ENCODE results near the gene FAM184B.

The FAM184B gene

DNA sequence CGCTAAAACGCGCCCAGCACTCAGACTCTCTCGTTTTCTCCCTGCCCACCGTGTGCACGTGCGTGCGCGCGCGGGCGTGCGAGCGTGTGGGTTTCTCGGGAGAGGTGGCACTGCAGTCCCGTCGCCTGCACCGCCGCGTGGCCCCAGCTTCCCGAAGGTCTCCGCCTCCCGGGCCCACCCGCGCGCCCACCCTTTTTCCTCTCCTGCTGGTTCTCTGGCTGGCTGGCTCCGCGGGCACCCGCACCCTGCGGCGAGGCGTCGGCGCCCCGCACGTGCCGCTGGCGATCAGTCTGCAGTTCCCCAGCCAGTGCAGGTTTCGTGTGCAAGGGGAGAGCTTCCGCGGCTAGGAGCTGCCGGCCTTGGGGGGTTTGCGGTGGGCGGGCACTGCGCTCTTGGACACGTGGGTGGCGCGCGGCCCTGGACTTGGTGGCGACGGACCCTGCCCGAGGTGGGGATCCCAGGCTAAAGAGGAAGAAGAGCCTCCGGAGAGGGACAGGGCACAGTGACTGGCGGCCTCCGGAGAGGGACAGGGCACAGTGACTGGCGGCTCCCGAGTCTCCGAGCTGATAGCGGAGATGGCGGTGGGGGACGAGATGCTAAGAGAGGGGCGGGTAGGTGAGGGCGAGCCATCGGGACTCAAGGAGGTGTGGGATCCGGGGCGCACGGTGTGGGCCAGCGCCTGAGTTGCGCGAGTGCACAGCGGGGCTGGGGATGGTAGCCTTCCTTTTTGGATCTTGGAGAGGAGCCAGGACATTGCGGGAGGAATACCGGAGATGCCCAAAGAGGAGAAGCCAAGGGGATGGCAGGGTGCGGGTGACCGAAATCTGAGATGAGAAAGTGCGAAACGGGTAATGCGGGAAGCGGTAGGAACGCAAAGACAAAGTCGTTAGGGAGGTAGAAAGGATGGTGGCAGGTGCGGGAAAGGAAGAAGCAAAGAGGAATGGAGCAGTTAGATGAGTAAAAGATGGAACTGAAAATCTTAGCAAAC, at the start of gene FAM184B:
TSS of gene FAM184B (minus strand) at position 322 of the 988 bp plus-strand sequence. CDS start 322 bp downstream, outside the sequence.
- DNase-seq (ENCODE audit: low read depth in 2 of 2): no peak

DNA sequence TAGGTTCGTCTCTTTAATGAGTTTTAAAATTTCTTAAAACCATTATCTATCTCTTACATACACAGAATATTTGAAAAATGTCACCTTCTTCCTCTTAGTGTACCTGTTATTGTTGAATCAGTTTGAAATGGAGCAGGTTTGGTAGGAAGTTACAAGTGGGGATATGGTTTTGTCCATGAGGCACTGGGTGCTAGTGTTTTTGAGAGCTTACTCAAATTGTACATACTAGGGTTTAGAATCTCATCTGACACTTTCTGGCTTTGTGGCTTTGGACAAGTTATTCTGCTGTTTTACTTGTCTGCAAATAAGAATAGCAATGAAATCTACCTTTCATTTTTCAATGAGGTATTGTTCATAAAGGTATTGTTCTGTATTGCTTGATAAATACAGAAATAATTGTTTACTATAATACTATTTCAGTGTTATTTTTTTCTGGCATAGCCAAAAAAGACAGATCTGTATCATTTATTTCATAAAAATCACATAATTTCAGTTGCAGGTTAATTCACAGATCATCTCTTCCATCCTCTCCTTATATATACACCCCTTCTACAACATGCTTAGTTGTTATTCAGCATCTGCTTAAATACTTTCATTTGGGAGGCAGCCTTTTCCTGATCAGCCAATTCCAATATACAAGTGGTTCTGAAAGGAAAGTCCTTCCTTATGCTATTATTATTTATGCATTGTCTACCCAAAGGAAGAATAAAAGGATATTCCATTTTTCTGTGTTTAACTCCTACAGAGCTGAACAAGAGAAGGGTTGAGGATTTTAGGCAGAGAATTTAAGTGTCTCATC, 42.6 kb upstream of the FAM184B start:
- no peak for DNase-seq (ENCODE audit: low read depth in 2 of 2)

DNA sequence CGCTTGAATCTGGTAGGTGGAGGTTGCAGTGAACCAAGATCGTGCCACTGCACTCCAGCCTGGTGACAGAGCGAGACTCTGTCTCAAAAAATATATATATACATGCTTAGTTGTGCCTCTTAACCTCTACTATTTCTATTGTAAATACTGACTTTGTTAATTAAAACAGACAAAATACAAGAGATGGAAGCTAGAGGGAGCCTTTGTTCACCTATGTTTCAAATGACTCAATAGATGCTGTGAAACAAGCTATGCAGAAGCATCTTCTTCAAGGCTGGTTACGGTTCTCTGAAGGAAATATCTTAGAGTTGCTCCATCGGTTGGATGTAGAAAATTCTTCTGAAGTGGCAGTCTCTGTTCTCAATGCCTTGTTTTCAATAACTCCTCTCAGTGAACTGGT, 35.6 kb upstream of the FAM184B start:
- no peak for DNase-seq (ENCODE audit: low read depth in 2 of 2)

GRCh38 chr4:17816142-17816541, 34.7 kb upstream of the FAM184B start:
- no peak for DNase-seq (ENCODE audit: low read depth in 2 of 2)

DNA sequence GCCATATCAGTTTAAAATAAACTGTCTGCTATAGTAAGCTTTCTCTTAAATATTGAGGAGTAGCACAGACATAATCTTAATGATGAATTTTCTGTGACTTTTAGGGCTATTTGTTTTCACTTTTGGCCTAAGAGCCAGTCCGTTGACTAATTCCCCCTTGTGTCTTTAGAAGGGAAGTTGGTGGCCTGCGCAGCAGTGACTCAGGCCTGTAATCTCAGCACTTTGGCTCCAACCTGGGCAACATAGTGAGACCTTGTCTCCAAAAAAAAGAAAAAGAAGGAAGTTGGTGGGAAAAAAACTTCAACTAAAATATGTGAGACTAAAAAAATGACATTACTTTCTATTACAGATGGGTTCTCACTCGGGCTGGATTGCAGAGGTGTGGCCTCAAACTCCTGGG, 32.7 kb upstream of the FAM184B start:
- no peak for DNase-seq (ENCODE audit: low read depth in 2 of 2)

DNA sequence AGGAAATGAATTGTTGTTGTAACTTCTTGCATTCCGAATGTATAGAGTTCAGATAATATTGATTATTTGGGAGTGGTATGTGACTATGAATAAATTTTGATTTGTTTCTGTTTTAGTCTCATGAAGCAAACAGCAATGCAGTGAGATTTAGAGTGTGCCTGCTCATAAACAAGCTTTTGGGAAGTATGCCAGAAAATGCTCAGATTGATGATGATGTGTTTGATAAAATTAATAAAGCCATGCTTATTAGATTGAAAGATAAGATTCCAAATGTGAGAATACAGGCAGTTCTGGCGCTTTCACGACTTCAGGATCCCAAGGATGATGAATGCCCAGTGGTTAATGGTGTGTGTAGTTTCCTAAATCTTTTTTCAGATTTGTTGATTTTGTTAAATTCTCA, 31.4 kb upstream of the FAM184B start:
- no peak for DNase-seq (ENCODE audit: low read depth in 2 of 2)

DNA sequence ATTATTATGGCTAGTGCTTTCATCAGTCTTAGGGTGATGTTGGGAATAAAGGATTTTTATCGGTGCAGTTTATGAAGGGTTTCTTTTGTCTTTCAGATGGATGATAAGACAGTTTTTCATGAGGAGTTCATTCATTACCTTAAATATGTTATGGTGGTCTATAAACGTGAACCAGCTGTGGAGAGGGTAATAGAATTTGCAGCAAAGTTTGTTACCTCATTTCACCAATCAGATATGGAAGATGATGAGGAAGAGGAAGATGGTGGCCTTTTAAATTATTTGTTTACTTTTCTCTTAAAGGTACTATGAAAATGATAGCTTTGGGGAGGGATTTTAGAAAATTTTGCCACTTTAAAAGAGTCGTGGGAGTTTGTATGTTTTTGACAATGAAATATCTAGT, 30.7 kb upstream of the FAM184B start:
- DNase-seq (ENCODE audit: low read depth in 2 of 2): no peak

DNA sequence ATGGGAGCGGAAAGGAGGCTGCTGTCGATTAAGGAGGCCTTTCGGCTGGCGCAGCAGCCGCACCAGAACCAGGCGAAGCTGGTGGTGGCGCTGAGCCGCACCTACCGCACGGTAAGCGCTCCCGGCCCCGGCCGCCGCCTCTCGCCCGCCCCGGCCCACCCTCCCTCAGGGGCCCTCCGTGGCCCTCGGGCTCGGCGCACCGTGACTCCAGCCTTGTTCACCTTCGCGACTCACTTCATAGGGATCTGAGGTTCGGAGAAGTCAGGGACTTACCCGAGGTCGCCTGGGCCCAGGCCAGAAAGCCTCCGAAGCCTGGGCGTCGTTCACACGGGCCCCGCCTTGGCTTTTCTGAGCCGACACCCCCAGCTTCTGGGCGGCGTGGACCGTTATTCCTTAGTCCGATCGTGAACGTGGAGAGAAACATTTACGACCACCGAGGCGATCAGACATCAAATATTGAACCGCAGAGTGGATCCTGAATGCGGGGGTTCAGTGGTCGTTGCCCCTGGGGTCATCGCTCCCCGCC, 29.7 kb upstream of the FAM184B start:
- DNase-seq (ENCODE audit: low read depth in 2 of 2): no peak

- DNase-seq (ENCODE audit: low read depth in 2 of 2): peak; percentile 98
These were observed 29.0 kb upstream of the FAM184B start, which contains the start of the genes DCAF16 and NCAPG for GRCh38 chr4:17810260-17811077. DCAF16 (minus strand) TSS chr4:17810757; CDS start chr4:17804141, 6,616 bp downstream. NCAPG (plus strand) TSS chr4:17810979; CDS start chr4:17811078, 99 bp downstream.

DNA sequence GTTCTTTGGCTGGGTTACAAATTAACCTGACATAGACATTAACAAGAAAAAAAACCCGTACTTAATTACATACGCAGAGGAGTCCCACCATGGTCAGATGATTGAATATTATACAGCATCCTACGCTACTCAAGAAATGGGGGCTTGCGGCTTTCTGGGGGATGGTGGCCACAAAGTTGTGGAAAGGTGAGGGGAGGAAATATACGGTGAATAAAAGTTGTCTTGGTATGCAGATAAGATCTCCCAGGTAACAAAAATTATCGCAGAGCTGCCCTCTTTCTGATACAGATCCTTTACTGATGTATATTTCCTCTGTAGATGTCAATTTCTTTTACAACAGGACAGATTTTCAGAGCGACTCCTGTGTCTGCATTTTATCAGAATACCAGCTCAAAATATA, 28.2 kb upstream of the FAM184B start:
- DNase-seq (ENCODE audit: low read depth in 2 of 2): no peak

- DNase-seq (ENCODE audit: low read depth in 2 of 2): no peak
These were observed 26.0 kb upstream of the FAM184B start for GRCh38 chr4:17807446-17807845.

DNA sequence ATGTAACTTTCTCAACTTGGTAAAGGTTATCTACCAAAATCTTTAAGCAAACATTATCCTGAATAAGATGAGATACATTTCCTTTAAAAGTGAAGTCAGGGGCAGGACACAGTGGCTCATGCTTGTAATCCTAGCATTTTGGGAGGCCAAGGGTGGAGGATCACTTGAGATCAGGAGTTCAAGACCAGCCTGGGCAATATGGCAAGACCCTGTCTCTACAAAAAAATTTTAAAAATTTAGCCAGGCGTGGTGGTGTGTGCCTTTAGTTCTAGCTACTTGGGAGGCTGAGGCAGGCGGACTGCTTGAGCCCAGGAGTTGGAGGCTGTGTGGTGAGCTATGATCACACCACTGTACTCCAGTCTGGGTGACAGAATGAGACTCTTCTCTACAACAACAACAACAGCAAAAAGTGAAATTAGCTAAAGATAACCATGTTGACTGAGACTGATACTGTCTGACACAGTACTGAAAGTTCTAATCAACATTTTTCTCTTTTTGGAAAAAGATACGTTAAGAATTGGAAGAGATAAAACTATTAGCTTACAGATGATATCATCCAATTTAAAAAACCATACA, 24.2 kb upstream of the FAM184B start:
- DNase-seq (ENCODE audit: low read depth in 2 of 2): no peak

DNA sequence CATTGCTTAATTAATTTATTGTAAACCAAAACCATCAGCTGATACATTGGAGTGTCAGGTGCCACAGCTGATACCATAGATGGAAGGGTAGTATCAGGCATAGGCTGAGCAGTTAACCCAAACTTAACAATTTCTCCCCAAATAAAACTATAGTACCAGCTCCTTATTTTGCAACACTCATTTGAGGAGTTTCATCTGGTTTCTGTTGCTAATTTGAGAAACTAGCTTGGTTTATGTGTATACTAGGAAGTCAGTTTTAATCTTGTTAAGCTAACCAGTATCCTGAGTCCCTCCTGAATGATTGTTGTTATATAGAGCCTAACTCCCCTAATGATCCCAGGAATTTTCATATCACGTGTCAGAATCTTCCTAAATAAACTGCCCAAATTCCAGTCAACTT, 16.4 kb upstream of the FAM184B start:
- no peak for DNase-seq (ENCODE audit: low read depth in 2 of 2)

- DNase-seq (ENCODE audit: low read depth in 2 of 2): no peak
These were observed 13.3 kb upstream of the FAM184B start for GRCh38 chr4:17794730-17795129.

DNA sequence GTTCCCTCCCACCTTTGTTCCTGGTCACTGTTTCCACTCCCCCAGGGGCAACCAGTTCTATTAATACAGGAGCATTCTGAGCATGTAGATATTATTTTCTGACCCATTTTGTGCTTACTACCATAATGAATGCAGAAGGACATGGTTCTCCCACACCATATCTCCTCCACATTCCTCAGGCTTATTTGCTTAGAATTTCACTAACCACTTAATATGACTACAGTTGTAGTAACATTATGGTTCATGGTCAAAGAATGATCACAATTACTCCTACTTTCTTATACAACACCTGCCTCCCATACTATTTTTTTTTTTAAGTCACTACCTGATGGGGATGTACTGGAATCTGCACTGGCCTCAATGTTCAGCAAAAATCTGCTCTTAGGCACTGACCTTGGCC, 7.5 kb upstream of the FAM184B start:
- no peak for DNase-seq (ENCODE audit: low read depth in 2 of 2)

DNA sequence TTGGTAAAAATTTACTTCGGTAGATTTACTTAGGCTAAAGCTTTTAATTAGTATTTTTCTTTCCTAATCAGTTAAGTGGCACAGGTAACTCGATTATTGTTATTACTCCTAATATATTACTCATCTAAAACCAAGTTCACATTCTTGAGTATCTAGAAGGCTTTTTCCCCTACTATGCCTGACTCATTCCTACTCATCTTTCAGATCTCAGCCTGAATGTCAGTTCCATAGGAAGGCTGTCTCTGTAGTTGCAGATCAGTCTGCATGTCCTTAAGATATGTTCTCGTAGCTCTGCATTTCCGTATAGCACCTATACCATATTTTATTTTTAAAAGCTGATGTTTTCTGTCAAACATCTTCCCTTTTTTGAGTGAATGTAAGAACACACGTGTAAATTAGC, 5.9 kb upstream of the FAM184B start:
- DNase-seq (ENCODE audit: low read depth in 2 of 2): no peak

DNA sequence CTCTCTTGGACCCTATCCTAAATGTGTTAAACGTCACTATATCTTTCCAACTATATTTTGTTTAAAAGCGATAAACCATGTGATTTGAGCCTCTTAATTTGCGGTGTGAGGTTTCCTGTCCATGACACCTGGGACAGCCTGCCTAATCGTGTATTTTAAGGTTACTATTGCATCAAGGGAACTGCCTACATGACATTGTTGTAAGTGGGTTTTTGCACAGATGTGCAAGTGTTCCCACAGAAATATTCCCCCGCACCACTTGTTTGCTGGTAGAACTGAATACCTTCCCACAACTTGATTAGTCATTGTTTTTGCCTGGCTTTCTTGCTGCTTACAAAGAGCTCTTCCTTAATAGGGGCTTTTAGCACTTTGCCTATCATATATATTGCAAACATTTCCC, 5.1 kb upstream of the FAM184B start:
- DNase-seq (ENCODE audit: low read depth in 2 of 2): no peak

DNA sequence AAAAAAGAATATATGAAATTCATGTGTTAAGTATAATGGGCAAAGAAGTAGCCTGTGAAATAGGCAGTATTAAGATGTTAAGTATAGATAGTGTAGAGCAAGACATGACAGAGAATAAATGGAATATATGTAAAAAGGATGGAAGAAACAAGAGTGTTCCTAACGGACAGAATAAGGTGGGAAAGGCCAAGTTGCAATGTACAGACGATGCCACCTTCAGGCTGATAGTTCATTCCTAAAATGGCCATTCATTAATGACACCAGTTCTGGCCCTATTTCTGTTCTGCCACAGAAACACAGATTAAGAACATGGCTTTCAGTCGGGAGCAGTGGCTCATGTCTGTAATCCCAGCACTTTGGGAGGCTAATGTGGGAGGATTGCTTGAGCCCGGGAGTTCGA, 4.4 kb upstream of the FAM184B start:
- no peak for DNase-seq (ENCODE audit: low read depth in 2 of 2)

- DNase-seq (ENCODE audit: low read depth in 2 of 2): no peak
These were observed 721 bp downstream of the FAM184B start for GRCh38 chr4:17780501-17781299.

- DNase-seq (ENCODE audit: low read depth in 2 of 2): no peak
These were observed 3.0 kb downstream of the FAM184B start for GRCh38 chr4:17778431-17778830.

Data from stimulated activated CD4-positive, alpha-beta T cell treated with anti-CD3 and anti-CD28 coated beads, Interleukin-15, amount 100 ng/mL, for 48 hours (primary cell).